PC-9 (cell line): ENCODE data around the gene IQGAP1.

ENCODE experiments used
- EZH2 ChIP-seq: fragments of 200-600 bp; sonication (generic); IDR thresholded peaks from 2 replicates; pipeline ENCODE4 v1.8.0; 2017; ENCODE audit warnings: antibody characterized with exemption, low read depth
- TF ChIP-seq, protein P1 (sequence below): fragments of 200-600 bp; sonication (generic); conservative IDR thresholded peaks from 2 replicates; pipeline ENCODE4 v1.6.1; 2017; ENCODE audit warnings: mixed run types, antibody characterized with exemption, mild to moderate bottlenecking, moderate library complexity

DNA sequence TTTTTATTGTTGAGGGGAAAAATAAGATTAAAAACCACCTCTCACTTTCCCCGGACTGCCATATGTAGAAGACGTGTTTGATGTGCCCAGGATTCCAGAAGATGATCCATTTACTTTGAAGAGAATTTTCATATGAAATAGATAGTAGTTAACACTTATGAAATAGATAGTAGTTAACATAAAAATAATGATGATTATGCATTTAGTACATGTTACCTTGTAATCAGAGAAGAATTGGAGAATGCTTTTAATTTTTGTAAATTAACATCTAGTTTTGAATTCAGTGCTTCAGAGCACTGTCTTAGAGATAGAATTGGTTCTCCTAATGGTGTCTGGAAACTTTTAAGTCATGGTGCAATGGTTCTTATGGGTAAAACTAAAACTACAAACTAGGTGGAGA, 95.6 kb downstream of the IQGAP1 start:
- TF ChIP-seq, protein P1, sequence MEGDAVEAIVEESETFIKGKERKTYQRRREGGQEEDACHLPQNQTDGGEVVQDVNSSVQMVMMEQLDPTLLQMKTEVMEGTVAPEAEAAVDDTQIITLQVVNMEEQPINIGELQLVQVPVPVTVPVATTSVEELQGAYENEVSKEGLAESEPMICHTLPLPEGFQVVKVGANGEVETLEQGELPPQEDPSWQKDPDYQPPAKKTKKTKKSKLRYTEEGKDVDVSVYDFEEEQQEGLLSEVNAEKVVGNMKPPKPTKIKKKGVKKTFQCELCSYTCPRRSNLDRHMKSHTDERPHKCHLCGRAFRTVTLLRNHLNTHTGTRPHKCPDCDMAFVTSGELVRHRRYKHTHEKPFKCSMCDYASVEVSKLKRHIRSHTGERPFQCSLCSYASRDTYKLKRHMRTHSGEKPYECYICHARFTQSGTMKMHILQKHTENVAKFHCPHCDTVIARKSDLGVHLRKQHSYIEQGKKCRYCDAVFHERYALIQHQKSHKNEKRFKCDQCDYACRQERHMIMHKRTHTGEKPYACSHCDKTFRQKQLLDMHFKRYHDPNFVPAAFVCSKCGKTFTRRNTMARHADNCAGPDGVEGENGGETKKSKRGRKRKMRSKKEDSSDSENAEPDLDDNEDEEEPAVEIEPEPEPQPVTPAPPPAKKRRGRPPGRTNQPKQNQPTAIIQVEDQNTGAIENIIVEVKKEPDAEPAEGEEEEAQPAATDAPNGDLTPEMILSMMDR: no peak
- TF ChIP-seq EZH2: no peak
